HG03469 (cell line): ENCODE measurements around the gene YJEFN3.

Source experiments
- ATAC-seq: cut with Tn5 transposase; IDR thresholded peaks from one replicate; pipeline ENCODE4 v1.9.1; 2021; ENCODE audit warnings: mild to moderate bottlenecking, moderate library complexity, moderate number of reproducible peaks; ENCODE audit not compliant: unreplicated experiment

YJEFN3 gene, protein sequence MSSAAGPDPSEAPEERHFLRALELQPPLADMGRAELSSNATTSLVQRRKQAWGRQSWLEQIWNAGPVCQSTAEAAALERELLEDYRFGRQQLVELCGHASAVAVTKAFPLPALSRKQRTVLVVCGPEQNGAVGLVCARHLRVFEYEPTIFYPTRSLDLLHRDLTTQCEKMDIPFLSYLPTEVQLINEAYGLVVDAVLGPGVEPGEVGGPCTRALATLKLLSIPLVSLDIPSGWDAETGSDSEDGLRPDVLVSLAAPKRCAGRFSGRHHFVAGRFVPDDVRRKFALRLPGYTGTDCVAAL

DNA sequence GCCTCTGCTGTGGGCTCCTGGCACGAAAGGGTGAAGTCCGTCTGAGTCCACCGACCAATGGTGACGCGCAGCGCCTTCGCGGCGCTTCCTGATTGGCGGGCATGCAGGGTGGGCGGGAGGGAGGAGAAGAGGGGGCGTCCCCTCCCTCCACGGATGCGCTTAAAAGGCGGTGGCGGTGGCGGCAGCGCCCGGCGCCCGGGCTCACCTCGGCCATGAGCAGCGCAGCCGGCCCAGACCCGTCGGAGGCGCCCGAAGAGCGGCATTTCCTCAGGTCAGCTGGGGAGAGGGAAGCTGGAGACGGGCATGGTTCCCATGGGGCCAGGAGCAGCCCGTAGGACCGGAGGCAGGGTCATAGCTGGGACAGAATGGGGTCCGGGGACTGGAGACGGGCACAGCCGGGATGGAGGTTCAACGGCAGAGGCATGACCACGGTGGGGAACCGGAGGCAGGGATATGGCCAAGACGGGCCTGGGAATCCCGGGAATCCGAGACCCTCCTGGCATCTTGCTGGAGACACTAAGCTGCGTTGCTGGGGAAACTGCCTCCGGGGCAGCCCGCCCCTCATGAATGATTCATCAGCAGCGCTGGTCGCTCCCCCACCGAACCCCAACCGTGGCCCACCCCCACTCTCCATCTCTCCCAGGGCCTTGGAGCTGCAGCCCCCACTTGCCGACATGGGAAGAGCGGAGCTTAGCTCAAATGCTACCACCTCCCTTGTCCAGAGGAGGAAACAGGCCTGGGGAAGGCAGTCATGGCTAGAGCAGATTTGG is at the start of gene YJEFN3:
YJEFN3 (plus strand) TSS at position 191 of the 770 bp plus-strand sequence; CDS start at position 213, 22 bp downstream.
- ATAC-seq, result no peak

DNA sequence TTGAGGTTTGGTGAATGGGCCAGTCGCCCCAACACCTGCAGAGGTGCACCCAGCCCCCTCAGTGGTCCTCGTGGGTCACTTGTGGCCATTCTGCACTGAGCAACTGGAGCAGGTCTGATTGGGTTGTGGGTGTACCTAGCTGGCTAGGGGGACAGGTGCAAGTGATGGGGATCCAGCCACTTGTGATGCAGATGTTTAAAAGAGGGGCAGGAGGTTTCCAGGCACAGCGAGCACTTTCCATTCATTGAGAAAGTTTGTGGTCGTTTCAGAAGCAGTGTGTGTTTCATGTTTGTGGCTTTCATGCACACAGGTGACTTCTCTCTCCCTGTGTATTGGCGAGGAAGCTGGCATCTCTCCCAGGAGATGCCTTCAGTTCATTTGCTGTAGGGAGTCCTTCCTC is 48.0 kb upstream of the YJEFN3 start:
- ATAC-seq, result no peak

DNA sequence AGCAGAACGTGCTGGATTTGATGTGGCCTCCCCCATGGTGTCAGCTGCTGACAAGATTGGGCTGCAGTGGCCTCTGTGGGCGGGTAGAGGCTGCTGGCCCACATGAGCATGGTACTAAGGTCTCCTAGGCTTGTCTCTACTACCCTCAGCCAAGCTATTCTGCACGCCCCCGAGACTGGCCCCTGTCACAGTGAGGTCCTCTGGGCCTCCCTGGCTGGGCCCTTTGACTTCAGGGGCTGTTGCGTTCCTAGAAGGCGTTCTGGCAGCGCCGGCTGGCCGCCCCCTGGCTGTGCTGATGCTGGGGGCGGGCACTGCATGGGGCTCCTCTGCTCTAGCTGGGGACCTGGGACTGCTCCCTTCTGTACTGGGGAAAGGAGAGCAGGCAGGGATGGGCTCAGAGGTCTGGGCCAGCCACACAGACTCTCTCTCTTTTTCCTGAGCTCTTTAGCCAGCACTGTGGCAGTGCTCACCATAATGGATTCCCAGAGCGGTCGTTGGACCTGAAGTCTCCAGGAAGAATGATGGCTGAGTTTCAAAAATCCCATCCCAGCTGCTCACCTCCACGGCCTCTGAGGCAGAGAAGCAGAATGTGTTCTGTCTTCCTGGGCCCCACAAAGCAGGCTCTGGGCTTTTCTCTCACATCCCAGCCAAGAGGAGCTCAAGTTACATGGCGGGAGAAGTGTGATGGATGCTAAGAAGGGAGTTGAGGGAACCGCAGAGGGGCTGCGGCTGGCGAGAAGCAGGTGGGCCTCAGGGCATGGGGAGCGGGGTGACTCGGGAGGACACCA is 45.7 kb upstream of the YJEFN3 start:
- ATAC-seq, result no peak

DNA sequence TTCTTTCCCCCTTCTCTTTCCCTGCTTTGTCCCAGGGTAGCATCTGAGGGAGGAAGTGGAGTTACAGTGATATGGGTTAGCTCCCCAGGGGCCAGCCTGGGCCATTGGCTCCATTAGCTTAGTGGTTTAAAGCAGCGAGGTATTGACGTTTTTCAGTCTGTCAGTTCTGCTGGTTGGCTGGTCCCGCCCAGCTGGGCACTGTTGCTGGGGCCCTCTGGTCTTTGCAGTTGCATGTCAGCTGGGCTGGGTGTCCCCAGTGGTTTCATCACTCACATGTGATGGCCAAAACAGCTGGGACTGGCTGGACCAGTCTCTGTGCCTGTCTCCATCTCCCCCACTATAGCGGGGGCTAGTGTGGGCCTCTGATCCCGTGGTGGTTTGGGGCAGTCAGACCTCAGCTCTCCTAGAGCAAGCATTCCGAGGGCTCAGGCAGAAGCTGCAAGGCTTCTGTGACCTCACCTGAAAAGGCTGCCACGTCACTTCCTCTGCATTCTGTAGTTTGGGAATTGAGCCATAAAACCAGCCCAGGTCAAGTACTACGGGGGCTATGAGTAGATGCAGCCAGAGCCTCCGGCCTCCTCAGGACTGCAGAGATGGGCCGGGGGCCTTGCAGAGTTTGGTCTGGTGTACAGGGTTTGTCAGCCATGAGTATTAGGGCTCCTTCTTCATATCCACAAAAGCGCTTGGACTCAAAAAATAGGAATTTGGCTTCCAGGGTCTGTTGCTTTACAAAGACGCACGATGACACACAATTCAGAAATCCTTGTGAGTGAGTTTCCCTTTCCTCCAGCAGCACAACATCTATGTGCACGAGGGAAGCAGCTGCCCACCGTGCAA is 43.3 kb upstream of the YJEFN3 start:
- no peak for ATAC-seq

DNA sequence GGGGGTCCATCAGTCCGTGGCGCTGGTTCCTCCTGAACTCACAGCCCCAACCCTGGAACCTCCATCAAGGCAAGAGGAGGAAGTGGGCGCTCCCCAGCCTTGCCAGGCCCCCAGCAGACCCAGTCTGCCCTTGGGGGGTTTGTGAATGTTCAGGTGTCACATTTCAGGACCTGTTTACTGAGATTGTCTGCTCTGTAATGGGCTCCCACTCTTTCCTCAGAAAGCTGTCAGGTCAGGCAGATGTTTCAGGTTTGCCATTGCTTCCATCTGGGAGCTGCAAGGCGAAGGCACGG is 42.8 kb upstream of the YJEFN3 start:
- no peak for ATAC-seq

DNA sequence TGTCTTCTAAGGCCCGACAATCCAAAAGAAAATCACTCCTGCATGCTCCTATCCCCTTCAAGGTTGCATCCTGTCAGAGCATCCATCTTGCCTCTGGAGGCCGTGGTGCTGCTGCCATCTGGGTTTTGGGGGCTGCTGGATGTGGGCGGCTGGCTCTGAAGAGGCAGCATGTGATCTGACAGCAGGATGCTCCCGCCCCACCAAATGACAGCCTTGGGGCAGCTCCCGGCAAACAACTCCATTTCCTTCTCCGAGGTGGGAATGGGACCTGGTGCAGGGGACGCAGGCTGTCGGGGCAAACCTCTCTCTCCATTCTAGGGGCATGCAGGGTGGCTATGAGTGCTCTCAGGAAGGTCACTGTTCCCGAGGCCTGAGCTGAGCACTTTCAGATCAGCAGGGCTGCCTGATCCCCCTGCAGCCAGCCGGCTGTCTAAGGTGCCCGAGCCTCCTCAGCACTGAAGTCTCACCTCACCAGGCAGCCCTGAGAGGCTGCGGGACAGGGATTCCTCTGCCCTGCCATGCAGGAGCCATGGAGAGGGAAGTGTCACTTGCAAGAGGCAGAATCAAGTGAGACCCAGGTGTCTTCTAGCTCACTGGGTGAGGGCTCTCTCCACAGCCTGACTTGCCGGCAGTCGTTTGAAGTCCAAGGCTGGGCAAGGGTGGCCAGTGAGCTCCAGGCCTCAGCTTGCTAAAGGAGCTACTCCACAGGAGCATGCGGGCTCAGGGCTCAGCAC is 42.2 kb upstream of the YJEFN3 start:
- no peak for ATAC-seq

DNA sequence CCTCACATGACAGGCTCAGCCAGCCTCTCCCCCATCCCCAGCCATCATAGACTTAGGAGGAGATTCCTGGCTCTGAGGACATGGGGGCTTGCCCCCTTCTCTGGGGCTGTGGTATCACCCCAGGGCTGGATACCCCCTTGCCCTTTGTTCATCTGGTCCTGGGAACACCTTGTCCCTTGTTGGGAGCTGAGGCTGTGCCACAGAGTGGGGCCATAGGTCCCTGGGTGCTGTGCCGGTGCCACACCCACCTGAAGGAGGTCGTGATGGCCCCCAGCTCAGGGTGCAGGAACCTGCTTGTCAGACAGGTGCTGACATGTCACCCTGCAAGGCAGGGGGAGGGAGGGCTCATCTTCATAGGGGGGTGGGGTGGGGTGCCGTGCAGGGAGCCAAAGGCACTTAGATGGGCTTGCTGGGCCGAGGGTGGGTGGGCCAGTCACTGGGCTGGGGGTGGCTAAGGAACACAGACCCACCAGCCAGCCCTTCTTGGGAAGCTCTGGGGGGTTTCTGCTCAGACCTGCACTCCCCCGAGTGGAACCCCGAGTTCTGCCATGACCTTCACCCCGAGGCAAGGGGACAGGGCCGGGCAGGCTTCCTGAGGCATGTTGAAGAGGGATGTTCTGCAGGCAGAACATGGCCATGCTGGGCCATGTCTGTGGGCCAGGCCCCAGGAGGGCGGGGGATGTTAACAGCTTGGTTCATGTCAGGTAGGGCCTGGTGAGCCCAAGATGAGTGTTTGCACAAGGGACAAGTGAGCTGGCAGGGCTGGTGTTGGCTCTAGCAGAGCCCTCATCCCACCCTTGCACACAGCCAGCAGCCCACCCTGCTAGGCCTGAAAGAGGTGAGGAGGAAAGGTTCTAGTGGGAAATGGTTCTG is 41.4 kb upstream of the YJEFN3 start:
- no peak for ATAC-seq

DNA sequence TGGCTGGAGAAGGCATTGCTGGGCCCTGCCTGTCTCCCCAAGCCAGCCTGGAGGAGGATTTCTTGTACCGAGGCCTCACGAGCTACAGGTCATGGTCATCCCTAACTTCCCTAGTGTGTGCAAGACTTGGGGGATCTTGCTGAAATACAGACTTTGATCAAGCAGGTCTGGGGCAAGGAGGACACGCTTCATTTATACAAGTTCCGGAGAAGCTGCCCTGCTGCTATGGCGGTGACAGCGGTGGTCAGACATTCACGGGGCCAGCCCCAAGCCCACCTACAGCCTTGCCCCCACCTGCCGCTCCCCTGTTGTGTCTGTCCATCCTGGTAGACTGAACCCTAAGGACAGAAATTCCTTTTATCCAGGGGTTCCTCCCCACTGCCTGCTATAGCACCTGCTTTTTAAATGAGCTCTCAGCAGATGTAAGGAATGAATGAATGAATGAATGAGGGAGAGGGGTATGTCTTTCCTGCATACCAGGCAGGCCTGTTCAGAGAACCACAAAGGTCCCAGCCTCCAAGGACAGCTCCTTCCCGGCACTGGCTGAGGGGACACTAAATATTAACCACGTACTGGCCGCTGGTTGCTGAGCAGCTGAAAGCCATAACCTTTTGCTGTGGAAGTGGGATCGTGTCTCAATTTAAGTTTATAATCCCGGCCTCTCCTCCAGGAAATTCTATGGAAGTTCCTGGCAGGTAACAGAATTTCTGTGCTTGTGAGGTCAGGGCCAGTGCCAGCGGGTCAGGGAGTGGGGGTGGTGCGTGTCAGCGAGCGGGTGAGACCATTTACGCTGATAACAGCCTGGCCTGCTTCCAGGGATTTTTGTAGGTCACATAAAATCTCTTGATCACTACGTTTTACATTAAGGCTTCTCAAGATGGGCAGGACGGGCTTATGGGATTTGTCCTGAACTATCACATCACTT is 40.5 kb upstream of the YJEFN3 start:
- no peak for ATAC-seq

DNA sequence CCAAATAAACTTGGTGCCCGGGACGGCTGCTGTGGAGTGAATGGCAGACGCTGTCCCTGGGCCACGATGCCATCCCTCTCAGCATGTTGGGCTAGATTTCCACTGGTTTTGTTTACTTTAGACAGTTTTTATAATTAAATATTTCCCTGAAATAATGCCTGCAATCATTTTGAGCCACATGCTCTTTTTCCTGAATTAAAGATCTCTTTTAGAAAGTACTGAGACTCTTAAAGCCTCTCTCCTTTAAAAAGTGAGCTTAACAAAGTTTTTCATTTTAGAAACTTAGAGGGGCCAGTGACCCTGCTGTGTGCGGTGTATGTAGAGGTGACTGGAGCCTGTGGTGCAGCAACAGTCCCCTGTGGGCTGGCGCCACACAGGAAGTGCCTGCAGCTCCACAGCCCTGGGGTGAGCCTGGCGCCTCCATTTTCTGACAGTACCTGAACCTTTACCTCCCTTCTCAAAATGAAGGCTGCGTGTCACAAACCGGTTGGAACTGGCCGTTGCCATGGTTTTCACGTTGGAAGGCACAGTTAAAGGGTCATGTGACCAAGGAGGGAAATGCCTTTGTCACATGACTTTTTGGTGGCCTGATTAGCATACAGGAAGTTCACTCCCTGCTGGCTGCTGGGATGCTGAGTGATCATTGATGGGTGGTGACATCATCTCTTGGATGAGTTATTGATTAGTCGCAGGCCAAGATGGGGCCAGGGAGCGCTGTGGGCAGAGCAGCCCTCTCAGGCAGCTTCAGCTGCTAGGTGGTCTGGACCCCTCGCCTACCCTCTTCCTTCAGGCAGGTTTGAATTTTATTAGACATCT is 39.6 kb upstream of the YJEFN3 start:
- peak; percentile 41 for ATAC-seq

DNA sequence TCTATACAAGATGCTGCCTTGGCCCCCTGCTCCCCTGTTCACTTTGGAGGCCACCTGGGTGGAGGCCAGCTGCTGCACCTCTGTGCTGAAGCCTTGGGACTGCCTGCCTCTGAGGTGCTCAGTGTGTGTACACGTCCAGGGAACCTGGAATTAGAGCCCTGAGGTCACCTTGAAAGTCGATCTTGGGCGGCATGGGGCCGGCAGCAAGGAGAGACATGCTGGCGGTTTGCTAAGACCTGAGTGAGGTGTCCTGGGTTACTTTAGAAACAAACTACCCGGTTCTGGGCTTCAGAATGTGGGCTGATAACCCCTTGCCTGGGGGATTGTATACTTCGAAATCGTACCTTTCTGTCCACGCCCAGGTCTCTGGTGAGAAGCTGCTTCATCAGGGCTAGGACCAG is 38.9 kb upstream of the YJEFN3 start:
- no peak for ATAC-seq

DNA sequence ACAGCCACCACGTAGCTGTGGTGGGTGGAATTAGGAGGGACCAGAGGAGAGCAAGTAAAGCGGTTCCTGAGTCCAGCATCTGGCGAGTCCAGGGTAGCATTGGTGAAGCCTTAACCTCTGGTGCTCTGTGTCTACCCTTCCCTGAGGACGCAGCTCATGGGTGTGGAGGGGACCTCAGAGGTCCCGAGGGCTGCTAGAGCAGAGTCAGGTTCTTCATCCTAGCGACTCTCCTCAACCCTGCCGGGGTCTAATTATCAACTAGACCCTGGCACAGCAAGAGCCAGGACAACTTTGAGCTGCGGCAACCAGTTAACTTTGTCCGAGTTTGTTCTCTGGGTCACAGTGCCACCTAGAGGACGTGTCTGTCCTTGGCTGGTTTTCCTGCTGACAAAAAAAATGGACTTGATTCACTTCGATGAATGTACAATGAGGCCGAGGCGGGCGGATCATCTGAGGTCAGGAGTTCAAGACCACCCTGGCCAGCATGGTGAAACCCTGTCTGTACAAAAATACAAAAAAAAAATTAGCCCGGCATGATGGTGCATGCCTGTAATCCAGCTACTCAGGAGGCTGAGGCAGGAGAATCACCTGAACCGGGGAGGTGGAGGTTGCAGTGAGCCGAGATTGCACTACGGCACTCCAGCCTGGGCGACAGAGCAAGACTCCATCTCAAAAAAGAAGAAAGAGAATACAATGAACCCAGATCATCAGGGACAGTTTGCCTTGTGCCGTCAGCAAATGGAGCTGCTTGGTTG is 38.3 kb upstream of the YJEFN3 start:
- ATAC-seq, result peak; percentile 40

DNA sequence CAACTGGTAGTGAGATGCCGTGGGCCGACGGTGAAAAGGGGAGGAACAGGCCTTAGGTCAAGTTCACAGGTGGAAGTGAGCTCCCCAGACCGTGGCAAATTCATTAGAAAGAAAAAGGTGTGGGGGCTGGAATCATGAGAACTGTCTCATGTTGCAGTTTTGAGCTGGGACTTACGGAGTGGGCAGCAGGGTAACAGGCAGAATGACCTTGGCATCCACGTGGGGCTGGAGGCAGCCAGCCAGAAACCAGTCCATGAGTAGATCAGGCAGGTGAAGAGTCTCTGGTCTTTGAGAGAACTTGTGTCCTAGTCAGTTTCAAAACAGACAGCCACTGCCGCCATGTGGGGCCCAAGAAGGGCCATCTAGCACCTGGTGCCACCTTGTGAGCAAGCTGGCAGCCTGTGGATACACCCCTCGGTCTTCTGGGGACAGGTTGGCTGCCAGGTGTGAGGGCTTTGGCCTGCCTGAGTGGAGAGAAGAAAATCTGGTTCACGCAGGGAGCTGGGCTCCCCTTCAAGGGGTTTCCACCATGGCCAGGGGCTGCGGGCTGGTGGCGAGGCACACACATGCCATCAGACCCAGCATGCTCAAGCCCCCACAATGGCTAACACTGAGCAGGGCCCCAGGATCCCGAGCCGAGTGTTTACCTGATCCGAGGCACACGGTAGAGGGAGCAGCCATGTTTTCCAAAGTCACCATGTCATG is 37.2 kb upstream of the YJEFN3 start:
- no peak for ATAC-seq

DNA sequence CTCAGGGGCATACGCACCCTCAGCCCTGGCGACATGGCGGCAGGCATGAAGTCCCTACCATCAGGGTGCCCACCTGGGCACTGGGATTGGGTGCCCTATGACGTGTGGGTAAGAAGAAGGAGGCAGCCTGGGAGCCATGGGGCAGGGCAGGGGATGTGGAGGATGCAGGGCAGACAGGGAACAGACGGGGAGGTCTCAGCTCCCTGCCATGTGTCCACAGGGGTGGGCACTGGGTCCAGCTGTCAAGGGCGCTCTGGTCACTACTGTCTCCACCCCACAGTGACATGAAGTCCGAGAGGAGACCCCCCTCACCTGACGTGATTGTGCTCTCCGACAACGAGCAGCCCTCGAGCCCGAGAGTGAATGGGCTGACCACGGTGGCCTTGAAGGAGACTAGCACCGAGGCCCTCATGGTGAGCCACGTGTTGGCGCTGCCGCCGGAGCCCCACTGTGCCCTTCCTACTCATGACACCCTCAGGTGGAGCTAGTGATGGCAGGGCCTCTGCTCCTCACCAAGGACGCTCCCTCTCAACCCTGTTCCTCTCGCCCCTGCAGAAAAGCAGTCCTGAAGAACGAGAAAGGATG is 36.6 kb upstream of the YJEFN3 start:
- no peak for ATAC-seq

DNA sequence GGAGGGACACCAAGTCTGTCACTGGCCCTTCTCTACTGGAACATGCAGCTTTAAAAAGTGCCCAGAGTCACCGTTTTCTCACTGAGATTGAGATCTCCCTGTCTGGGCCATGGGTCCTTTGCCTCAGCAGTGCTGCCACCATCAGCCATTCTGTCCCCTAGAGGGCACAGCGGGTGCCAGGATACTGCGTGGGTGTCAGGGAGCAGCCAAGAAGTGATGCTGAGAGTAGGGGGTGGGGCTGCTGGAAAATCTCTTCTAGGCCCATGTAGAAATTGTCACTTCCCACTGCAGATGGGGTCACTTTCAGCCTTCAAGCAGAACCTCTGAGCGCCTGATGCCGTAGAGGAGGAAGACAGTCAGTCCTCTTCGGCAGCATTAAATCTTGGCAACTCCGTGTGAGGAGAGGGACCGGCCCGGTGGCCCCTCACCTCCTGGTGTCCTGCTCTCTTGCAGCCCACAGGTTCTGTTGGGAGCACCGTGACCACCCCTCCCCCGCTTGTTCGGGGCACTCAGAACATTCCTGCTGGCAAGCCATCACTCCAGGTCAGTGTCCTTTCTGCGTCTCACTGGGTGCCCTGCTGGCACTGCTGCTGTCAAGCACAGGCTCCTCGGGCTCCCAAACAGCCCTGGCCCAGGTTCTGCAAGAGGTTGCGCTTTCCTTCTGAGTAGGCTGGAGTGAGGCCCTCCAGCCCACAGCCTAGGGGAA is 34.7 kb upstream of the YJEFN3 start:
- ATAC-seq, result no peak
